Activated T-cell treated with anti-CD3 and anti-CD28 coated beads, Interleukin-2, amount 50 U/mL, for 1 hour (primary cell): ENCODE results near the gene AGBL1.

Experiments used
- DNase-seq: peaks from one replicate; pipeline ENCODE4 v3.0.0-alpha.2; 2020

The AGBL1 gene

DNA sequence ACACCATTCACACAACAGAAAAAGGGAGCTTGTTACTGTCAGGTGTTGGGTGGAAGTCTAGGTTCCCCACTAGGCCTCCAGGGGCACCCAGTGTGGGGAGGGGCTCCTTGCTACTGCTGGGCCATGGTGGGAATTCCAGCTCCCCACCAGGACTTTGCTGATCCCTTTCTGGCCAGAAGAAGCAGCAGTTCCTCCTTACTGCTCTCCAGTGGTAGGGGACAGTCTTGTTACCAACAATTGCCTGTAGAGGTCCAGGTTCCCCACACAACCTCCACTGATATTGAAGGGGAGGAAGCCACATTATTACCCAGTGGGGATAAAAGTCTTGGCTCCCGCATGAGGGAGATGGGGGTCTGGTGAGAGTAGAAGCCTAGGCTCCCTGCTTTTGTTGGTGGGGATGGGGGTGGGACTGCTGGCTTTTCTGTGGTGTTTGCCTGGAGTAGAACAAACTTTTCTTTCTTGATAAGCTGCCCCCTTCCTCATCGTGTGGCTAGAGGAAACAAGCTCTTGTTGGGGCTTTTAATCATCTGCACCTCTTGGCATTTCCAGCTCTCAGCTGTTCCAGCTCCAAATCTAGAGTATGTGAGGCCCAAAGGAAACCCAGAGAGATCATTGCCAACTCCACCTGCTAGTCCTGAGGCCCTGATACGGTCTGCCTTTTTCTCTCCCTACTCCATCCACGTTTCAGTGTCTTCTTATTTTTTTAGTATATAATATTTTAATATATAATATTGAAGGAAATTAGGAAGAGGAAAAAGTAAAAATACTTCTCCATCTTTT is 824.2 kb downstream of the AGBL1 start:
- DNase-seq: no peak

DNA sequence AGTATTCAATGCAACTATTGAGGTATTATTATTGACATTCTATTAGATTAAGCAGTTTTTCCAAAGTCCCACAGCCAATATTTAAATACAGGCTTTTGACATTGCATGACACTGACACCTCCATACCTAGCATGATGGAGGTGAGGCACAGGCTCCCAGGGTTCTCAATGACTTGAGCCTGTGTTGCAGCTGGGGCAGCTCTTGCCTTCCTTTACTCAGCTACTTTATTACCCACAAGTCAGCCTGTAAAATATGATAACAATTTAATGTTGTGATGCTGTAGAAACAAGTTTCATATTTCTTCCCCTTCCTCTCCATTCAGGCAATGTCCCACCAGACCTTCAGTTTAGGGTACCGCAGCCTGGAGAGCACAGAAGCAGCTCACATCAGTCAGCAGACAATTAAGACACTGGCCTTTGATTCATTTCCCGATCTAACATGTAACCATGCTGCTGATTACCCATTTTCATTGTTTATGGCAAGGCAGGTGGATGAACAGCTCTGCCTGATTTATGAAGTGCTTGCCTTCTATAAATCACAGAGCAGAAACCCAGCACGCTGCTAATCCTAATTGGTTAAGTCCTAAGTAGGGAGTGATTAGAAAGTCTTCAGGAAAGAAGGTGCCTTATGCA is 826.1 kb downstream of the AGBL1 start:
- no peak for DNase-seq

DNA sequence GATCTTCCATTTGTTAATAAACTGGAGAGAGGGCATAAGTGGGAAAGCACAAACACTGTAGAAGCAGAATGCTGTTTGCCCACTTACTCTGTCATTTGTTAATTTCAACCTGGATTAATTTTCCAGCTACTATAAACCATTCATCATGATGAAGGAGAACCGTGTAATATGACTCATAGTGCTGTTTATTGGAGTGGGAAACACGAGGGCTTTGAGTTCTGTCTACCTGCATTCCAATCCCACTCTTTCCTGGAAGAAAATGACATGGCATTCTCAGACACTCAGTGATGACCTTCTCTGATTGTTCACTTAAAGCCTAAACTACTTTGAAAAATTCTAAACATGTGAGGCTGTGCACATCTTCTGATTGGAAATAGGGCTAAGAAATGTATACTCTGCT is 826.7 kb downstream of the AGBL1 start:
- DNase-seq: no peak

DNA sequence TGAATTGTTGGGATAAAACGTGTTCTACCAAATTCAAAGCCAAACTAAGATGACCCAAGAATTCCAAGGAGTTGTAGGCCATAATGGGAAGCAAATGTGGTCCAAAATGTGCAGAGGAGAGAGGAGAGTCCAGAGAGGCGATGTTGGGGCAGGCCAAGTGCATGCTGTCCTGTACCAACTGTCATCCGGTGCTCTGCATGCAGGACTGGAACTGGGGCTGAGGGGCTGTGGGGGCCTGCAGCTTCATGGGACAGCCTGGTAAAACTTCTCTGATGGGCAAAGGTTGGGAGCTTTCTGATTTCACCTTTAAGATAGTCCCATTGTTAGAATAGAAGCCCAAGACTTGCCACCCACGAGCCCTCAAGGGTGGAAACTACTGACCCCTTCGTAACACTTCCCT is 831.4 kb downstream of the AGBL1 start:
- no peak for DNase-seq

DNA sequence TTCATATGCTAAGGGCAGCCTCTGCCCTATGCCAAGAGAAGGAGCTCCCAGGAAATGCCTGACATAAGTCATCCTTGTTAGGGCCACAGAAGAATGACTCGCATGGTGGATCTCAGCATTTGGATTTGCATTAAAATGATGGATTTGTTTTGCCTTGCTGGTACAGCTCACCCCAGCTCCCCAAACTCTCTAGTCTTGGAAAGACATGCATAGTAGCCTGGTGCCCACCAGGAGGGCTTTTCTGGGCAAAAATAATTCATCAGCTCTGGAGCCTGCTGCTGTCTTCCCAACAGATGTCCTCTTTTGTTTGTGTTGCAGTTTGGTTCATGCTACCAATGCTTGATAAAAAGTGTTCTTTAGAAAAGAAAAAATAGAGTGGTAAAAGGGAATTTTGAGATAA is 833.0 kb downstream of the AGBL1 start:
- DNase-seq: no peak

DNA sequence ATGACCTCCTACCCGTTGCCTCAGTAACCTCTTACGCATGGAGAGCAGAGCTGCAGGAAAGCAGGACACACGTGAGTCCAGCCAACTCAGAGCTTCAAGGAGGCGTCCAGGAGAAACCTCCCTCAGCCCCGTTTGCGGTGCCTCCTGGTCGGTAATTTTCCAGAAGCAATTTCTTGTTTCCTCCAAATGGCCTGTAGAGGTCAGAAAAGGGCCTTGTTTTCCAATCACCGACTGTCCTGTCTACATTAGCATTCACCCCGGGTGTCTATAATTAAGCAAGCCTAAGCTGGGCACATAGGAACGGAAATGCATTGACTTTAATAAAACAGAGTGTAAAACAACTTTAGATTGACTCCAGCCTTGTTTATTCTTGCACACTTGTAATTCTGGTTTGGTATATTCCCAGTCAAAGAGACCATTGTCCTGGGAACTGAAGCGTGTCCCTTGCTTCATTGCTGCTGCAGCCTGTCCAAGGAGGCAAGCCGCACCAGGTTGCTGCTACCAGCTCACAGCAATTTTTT is 836.2 kb downstream of the AGBL1 start:
- DNase-seq: no peak

DNA sequence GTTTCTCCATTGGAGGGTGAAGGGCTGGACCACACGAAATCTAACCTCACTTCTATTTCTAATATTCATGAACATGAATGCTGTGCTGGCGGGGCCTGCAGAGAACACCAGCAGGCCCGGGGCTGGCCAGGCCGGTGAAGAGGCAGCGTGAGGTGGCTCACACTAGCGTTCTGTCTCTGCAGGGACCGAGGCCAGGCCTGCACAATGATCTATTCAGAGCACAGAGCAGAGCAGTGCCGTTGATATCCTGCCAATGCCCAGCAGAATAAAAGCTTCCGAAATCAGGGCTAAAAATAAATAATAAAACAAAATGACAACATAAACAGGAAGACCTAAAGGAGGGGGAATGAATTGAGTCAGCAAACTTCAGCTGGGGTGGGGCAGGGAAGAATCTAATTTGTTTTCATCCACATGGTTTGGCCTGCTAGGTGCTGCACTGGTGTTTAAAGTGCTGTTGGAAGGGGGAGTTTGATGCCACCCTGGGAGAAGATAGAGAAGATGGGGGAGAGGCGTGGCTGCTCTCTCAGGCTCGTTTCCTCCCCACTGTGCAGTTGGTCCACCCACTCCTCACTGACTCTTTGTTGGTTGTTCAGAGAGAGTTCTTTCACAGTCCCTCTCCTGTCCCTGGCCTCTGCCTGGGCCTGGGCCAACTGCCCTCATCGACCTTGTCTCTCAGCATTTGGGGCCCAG is 837.1 kb downstream of the AGBL1 start:
- no peak for DNase-seq

DNA sequence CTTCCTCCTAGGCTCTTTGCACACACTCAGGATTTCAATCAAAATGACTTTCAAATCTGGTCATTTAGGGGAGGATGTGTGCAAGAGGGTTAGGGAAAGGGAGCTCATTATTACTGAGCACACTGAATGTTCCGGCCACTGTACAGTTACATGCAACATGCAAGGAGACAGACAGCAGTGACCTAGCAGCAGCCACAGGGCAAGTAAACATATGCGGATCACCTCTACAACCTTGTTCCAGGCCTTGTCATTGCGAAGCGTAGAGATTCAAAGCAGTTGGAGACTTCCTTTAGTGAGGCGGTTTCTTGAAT is 837.6 kb downstream of the AGBL1 start:
- no peak for DNase-seq

DNA sequence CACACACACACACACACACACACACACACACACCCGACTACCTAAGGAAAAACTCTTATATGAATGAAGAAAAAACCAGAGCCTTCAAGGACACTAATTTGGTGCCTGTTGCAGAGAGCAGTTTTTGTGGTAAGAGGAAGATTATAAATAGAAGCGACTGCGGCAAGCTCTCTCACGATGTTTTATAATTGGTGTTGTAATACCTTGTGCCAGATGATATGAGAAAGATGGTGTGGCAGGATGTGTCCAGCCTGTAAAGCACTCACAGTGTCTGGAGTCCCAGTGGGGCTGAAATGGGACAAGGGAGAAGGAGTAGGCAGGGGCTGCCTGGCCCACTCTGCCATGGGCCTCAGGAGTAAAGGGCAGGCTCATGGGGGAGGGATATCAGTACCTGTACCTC is 839.9 kb downstream of the AGBL1 start:
- no peak for DNase-seq

DNA sequence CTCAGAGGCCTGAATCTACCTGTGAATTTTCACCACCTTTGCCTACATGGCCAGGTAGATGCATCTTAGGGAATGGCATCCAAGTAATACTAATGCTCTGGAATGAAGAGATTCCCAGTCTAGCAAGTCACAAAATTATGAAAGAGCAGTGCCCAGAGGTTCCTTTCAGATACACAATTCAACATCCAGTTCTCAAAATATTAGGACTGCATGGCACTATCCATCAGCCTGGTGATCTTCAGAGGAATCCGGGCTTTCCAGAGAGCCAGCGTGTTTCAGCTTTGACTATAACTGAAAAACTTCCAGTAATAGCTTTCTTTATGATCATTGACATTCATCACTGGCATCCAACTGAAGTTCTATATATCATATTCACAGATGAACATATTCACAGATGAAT is 849.8 kb downstream of the AGBL1 start:
- DNase-seq: no peak

DNA sequence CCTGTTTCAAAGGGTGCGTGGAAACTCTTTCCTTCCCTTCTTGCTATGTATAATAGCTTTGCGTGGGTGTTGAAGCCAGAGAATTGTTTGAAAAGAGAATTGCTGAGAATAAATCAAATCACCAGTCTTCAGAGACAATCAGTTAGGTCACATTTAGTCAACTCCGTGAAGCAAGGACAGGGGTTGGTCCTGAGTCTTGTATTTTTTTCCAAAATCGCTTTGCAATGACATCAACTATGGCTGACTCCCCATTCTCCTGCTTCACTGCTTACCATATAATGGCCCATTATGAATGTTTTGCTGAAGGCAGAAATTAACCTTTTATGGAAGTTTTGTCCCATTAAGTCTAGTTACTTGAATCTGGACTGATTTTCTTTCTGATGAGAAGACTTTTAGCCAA is 852.8 kb downstream of the AGBL1 start:
- no peak for DNase-seq

DNA sequence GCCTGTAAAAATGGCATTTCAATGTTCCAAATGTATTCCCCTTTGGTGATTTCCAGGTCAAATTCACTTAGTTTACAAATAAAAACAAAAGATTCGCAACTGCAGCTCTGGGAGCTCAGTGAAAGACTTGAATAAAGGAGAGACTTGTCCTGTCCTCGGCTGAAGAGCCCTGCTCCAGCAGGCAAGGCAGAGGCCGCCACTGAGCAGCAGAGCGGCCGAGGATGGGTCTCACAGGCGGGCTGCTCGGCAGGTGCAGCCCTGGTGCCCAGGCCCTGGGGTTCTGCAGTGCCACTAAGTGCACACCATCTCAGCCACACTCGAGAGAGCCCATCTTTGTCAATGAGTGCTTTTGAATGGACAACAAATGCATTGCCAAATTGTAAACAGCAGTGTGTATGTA is 856.2 kb downstream of the AGBL1 start:
- no peak for DNase-seq

DNA sequence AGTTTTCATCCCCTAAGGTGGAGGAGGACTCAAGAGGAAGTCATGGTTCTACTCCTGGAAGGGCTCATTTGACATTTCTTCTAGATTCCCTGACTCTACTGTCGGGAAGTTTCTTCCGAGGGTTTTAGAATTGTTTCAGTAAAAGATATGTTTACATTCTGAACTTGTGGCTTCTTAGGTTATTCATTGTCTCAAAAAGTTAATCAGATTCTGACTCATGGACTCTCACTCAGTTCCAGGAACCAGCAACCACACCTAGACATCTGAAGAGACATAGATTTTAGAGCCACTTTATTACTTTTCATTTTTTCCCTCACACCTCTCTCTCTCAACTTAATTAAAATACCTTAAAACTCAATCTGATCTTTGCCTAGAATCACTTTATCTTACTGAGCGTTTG is 862.6 kb downstream of the AGBL1 start:
- DNase-seq: no peak

DNA sequence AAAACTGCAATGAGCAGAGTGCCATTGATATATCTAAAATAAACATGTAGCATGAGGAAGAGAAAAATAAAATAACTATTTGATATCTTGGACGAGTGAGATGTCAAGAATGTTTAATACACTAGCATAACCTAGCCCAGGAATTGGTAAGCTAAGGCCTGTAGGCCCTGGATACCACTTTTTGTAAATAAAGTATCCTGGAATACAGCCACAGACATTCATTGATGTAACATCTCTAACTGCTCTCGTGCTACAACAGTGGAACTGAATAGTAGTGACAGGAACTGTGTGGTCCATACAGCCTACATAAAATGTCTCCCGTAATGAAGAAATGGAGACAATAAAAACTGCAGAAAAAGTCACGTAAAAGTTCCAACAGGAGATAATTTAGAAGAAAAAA is 869.0 kb downstream of the AGBL1 start:
- no peak for DNase-seq

DNA sequence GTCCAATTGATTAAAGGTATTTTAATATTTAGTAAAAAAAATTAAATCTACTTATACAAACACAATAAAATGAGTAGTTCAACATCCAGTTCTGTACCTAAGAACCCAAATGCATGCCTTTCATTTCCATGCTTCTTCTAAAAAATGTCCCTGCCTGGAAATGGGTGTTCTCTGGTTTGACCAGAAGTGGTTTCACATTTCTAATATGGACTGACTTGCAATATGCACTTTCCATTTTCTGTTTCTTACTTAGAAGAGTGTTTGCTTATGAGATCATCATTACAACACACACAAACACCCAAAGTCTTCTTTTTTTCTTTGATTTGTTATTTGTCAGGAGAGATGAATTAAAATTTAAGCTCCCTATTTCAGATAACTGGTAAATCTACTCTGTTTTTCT is 879.6 kb downstream of the AGBL1 start:
- DNase-seq: no peak

DNA sequence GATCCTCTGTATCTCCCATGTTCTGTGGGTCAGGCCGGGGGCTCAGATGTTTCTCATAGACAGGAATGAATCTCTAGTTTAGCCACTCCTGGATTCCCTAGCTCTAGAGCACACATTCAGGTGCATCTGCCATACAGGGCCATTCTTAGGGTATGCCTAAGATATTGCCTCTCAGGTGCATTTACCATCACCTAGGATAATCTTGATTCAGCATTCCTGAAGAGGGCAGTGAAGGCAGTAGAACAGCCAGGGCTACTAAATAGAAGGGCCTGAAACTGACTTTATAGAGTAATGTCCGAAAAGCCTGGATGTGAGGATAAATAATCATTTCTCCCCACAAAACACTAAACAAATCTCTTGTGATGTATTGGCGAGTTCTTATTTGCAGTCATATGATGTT is 882.0 kb downstream of the AGBL1 start:
- no peak for DNase-seq

DNA sequence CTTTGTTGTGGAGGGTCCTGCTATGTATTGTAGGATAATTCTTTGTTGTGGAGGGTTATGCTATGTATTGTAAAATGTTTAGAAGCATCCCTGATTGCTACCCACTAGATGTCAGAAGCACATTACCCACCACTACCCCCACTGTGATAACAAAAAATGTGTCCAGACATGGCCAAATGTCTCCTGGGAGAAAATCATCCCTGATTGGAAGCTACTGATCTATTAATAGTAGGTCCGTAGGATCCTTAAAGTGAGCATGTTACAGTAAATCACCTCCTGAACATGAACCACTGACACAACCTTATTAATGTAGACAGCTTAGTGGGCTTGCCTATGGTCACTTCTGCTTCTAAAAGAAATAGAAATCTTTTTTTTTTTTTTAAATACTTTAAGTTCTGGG is 884.6 kb downstream of the AGBL1 start:
- no peak for DNase-seq

DNA sequence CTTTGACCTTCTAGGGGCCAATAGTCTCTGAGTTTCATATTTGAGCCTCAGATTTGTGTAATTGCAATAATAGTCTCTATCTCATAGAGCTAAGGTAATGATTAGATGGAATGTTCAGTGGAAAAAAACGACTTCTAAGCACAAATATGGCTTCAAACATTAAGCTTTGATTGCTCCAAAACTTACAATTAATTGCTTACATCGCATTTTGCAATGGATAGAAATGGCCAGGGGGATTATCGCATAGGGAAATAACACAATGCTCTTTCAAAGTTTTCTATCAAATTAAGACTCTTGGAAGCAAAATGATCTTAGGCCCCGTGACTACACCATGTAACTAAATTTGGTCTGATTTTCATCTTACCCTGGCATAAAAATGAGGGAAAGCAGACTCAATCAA is 888.6 kb downstream of the AGBL1 start:
- DNase-seq: no peak

DNA sequence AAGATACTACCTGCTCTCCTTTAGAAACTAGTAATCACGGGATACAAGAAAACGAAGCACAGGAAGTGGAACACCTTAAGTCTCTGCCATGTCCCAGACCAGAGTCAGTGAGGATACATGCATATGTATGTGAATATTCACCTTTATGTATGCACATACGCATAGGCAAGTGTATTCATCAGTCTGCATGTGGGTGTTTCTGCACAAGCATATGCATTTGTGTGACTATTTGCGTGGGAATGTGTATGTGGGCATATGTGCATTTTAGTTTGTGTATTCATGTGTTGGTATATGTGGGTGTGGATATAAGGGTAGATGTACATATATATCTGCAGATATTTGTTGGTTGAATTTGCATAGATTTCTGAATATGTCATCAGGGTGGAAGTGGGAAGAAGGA is 889.7 kb downstream of the AGBL1 start:
- DNase-seq: no peak

DNA sequence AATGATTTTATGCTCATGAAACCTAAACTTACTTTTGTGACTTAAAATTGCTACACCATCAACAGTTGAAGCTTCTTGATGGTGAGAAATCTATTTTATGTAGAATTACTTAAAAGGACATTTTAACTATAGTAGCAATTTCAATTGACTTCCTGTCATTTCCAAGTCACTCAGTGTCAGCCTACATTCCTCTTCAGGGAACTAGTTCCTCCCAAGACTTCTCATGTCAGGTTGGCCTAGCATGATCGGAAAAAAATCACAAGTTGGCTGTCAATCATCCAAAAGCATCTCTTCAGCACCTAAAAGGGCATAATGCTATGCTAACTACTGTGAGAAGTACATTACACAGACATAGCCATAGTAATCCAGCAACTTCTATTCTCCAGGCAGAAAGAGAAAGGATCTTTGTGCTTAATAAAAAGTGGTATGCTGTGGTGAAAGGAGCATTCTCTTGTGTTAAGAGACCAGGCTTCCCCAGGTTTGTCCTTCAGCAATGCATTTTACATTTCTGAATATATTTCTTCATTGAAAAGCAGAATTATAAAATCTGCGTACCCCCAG is 893.7 kb downstream of the AGBL1 start:
- DNase-seq: no peak

DNA sequence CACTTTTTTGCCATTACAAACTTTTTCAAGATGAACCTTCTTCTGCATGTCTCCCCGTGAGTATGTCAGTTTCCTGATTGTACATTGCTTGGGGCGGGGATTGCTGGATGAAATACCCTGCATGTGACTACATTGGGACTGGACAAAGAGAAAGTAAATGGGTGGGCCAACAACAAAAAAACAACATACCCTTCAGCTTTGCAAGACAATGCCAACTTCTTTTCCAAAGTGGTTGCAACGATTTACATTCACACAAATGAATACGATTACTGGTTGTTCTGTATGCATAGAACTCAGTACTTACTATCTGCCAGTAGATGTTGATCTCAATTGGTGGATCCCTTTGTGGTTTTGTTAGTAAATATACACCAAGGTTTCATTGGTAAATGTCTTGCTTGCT is 908.4 kb downstream of the AGBL1 start:
- no peak for DNase-seq

DNA sequence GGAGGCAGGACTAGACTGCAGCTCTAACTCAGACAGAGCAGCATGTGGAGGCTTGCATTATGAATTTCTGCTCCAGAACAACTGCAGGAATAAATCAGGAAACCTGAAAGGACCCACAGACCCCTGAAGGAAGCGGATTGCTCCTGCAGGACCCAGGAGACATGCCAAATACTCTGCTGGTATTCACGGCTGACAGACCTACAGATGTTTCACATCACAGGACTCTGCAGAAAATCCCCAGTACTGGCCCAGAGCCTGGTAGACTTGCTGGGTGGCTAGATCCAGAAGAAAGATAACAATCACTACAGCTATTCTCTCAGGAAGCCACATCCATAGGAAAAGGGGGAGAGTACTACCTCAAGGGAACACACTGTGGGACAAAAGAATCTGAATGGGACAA is 942.1 kb downstream of the AGBL1 start:
- DNase-seq: no peak

DNA sequence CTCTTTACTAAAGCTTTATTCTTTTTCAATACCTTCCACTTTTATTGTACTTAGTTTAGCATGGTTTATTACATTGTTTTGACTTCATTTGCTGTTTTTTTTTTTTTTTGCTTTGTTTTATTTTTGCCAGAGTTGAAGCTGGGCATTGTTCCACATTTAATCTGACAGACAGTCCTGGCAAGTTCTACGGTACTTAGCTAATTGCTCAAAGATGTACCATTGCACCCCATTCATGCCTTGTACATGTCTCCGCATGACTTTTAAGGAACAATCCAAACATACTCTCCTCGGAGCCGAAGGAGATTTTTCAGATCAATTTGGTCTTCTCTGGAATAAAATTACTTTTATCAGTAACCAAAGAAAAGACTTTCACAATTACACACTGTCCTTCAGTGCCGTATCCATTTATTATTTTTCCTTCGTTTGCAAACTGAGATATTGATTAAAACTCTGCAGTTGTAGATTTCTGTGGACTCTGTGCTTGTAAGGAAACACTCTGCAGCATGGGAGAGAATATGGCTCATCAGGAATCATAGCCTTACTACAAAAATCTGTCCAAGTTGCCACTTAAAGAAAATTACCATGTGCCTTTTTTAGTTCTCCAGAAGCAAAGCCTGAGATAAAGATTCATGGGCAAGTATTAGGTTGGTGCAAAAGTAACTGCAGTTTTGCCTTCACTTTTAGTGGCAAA is 952.0 kb downstream of the AGBL1 start:
- no peak for DNase-seq
